DOHH2 (cell line): Measurements from ENCODE around the gene AP4M1.

Source experiments
- CTCF ChIP-seq: fragments of 200-600 bp; sonication (generic); IDR thresholded peaks from one replicate; pipeline ENCODE4 v1.5.1; 2014; ENCODE audit warnings: antibody characterized with exemption, mild to moderate bottlenecking, low read depth, low read length; ENCODE audit not compliant: poor library complexity, severe bottlenecking
- EZH2phosphoT487 ChIP-seq: fragments of 200-600 bp; sonication (generic); IDR thresholded peaks from 2 replicates; pipeline ENCODE4 v1.6.1; 2017; ENCODE audit warnings: borderline replicate concordance, mild to moderate bottlenecking, antibody characterized with exemption, low read length, moderate library complexity, mixed read lengths

GRCh38 chr7:100122067-100122466 is 20.6 kb downstream of the AP4M1 start:
- TF ChIP-seq CTCF = no peak
- no peak for TF ChIP-seq EZH2phosphoT487
